ENCODE data around the gene DUSP9.

DUSP9 gene

GRCh38 chrX:153688506-153688905 lies 41.5 kb downstream of the DUSP9 start:
- no peak for TF ChIP-seq SIN3A (IDR thresholded peaks at IDR 0.05; ENCODE audit: borderline replicate concordance, insufficient read depth, low read length)
- TF ChIP-seq TAF1 (IDR thresholded peaks at IDR 0.05; ENCODE audit: borderline replicate concordance, insufficient read depth, low read length), result no peak
- no peak for TF ChIP-seq POLR2AphosphoS5 (IDR thresholded peaks at IDR 0.05; ENCODE audit: low read depth, low read length)
- TF ChIP-seq FOXP2 (optimal IDR thresholded peaks at IDR 0.05; ENCODE audit: borderline replicate concordance, extremely low read depth, extremely low read length, insufficient read depth), result no peak
- TF ChIP-seq REST (IDR thresholded peaks at IDR 0.05; ENCODE audit: insufficient read depth in 1 of 2, low read depth in 2 of 2, low read length in 2 of 2), result no peak

GRCh38 chrX:153688911-153689590 lies 42.0 kb downstream of the DUSP9 start:
- TF ChIP-seq SIN3A (IDR thresholded peaks at IDR 0.05; ENCODE audit: borderline replicate concordance, insufficient read depth, low read length) (no peak), FOXP2 (optimal IDR thresholded peaks at IDR 0.05; ENCODE audit: borderline replicate concordance, extremely low read depth, extremely low read length, insufficient read depth) (no peak)

- TF ChIP-seq REST (IDR thresholded peaks at IDR 0.05; ENCODE audit: insufficient read depth in 1 of 2, low read depth in 2 of 2, low read length in 2 of 2), result no peak
- TF ChIP-seq SIN3A (IDR thresholded peaks at IDR 0.05; ENCODE audit: borderline replicate concordance, insufficient read depth, low read length), result no peak
- no peak for TF ChIP-seq FOXP2 (optimal IDR thresholded peaks at IDR 0.05; ENCODE audit: borderline replicate concordance, extremely low read depth, extremely low read length, insufficient read depth)
Measured at GRCh38 chrX:153689654-153690465, 42.9 kb downstream of the DUSP9 start.

GRCh38 chrX:153690466-153690865 lies 43.5 kb downstream of the DUSP9 start:
- TF ChIP-seq SIN3A (IDR thresholded peaks at IDR 0.05; ENCODE audit: borderline replicate concordance, insufficient read depth, low read length), result no peak
- TF ChIP-seq TAF1 (IDR thresholded peaks at IDR 0.05; ENCODE audit: borderline replicate concordance, insufficient read depth, low read length), result no peak
- no peak for TF ChIP-seq FOXP2 (optimal IDR thresholded peaks at IDR 0.05; ENCODE audit: borderline replicate concordance, extremely low read depth, extremely low read length, insufficient read depth)
- no peak for TF ChIP-seq POLR2AphosphoS5 (IDR thresholded peaks at IDR 0.05; ENCODE audit: low read depth, low read length)
- no peak for TF ChIP-seq REST (IDR thresholded peaks at IDR 0.05; ENCODE audit: insufficient read depth in 1 of 2, low read depth in 2 of 2, low read length in 2 of 2)

- TF ChIP-seq SIN3A (IDR thresholded peaks at IDR 0.05; ENCODE audit: borderline replicate concordance, insufficient read depth, low read length), result no peak
- no peak for TF ChIP-seq POLR2AphosphoS5 (IDR thresholded peaks at IDR 0.05; ENCODE audit: low read depth, low read length)
- TF ChIP-seq REST (IDR thresholded peaks at IDR 0.05; ENCODE audit: insufficient read depth in 1 of 2, low read depth in 2 of 2, low read length in 2 of 2), result no peak
- TF ChIP-seq TAF1 (IDR thresholded peaks at IDR 0.05; ENCODE audit: borderline replicate concordance, insufficient read depth, low read length), result no peak
- no peak for TF ChIP-seq FOXP2 (optimal IDR thresholded peaks at IDR 0.05; ENCODE audit: borderline replicate concordance, extremely low read depth, extremely low read length, insufficient read depth)
Measured at GRCh38 chrX:153692003-153692402, 45.0 kb downstream of the DUSP9 start.
